ENCODE data around the gene TPX2.

GRCh38 chr20:31845300-31845863, 106.3 kb downstream of the TPX2 start, which contains the start of gene FOXS1:
- TF ChIP-seq POLR2A (IDR thresholded peaks at IDR 0.05; ENCODE audit: low read depth, low read length) (no peak), TAF1 (IDR thresholded peaks at IDR 0.05; ENCODE audit: borderline replicate concordance, low read depth, low read length) (no peak)

All from GM12892 (cell line).